ENCODE data around the gene FOXN4. TPM values are rescaled to one million over a fixed set of nuclear protein-coding genes. Genes with fewer than 3 reads are reported as not detected.

FOXN4 gene
- total RNA-seq, 1 experiment from 2014 or later, result 0.52 TPM

- Histone ChIP-seq H3K27me3 (ENCODE audit: insufficient read depth, low read length) (no peaks in the 10 kb centered on the region), H3K4me3 (replicated peaks in 1 of 2; ENCODE audit: low read depth in 1 of 2, low read length in 2 of 2) (no peak overlapping the region), H4K20me1 (ENCODE audit: insufficient read depth) (no peaks in the 10 kb centered on the region), H3K27ac (ENCODE audit: low read depth, low read length) (no peak overlapping the region), H3K9ac (ENCODE audit: low read length) (no peak overlapping the region), H2AFZ (ENCODE audit: low read depth, low read length, poor library complexity, severe bottlenecking) (no peak overlapping the region), H3K9me3 (ENCODE audit: control insufficient read depth in 1 of 2, insufficient read depth in 1 of 2, low read depth in 1 of 2, low read length in 2 of 2) (no peaks in the 10 kb centered on the region), H3K4me2 (ENCODE audit: low read length) (no peak overlapping the region), H3K79me2 (ENCODE audit: insufficient read depth, low read length) (no peaks in the 10 kb centered on the region), H3K9me2 (ENCODE audit: insufficient read depth) (no peaks in the 10 kb centered on the region), H3K4me1 (ENCODE audit: control insufficient read depth in 1 of 2, insufficient read depth in 2 of 2, low read length in 2 of 2) (no peaks in the 10 kb centered on the region), H3K36me3 (ENCODE audit: control insufficient read depth in 1 of 2, insufficient read depth in 2 of 2, low read length in 2 of 2) (no peaks in the 10 kb centered on the region)
- intact Hi-C loops (cut with micrococcal nuclease), result no loop called here
- CTCF ChIA-PET, result interaction anchor here (1.2 kb wide), 1 partner anchor 32 kb away, joined by 4 read pairs; no protein-coding TSS in a partner anchor
- RAD21 ChIA-PET (ENCODE audit: low non-redundant PET in 1 of 2, low total read pairs in 2 of 2, uncharacterized antibody in 2 of 2, unreplicated experiment in 2 of 2), result no interaction called here
- TF ChIP-seq ZNF274 (IDR thresholded peaks at IDR 0.05; ENCODE audit: low read depth, low read length) (no peak), SIN3A (IDR thresholded peaks at IDR 0.05; ENCODE audit: low read depth) (no peak), TCF7L2 (IDR thresholded peaks at IDR 0.05; ENCODE audit: borderline replicate concordance, extremely low read depth, insufficient read depth, insufficient read length) (no peak), EZH2phosphoT487 (IDR thresholded peaks at IDR 0.05; ENCODE audit: borderline replicate concordance) (no peak), EZH2 (IDR thresholded peaks at IDR 0.05) (no peak), CEBPB (IDR thresholded peaks at IDR 0.05; ENCODE audit: low read depth) (no peak), JUND (IDR thresholded peaks at IDR 0.05) (no peak), ZFX (IDR thresholded peaks at IDR 0.05) (no peak), POLR2A (IDR thresholded peaks at IDR 0.05; ENCODE audit: borderline replicate concordance, extremely low read depth, insufficient read depth, insufficient read length) (no peak), FOSL1 (IDR thresholded peaks at IDR 0.05; ENCODE audit: low read depth) (no peak), CBX3 (IDR thresholded peaks at IDR 0.05; ENCODE audit: low read depth) (no peak), SP1 (IDR thresholded peaks at IDR 0.05; ENCODE audit: low read depth) (no peak), ELF1 (IDR thresholded peaks at IDR 0.05; ENCODE audit: borderline replicate concordance, low read depth) (no peak), SRF (IDR thresholded peaks at IDR 0.05; ENCODE audit: low read depth) (no peak), EGR1 (IDR thresholded peaks at IDR 0.05; ENCODE audit: low read depth) (no peak), CTCF (IDR thresholded peaks at IDR 0.05 in 2 of 3, conservative IDR thresholded peaks at IDR 0.05 in 1 of 3; ENCODE audit: borderline replicate concordance in 1 of 3, insufficient read depth in 1 of 3, low read depth in 2 of 3, low read length in 2 of 3) (no peak)
- no TSS peak for BruUV-seq (replicated peaks)
- ATAC-seq (peak; percentile 46; the same call in 1 of the 2 replicates), DNase-seq (ENCODE audit: low read depth, low spot score) (no peak)
- POLR2A ChIA-PET, result no interaction called here
These were observed 27.5 kb upstream of the FOXN4 start for GRCh38 chr12:109336593-109336992.

All from HCT116 (cell line).